ENCODE data around the gene PEX3.

The PEX3 gene

GRCh38 chr6:143432588-143432987, 18.0 kb upstream of the PEX3 start:
- Histone ChIP-seq H3K9ac (ENCODE audit: low read length) (no peak overlapping the region), H3K27me3 (replicated peaks; ENCODE audit: insufficient read depth, low read length) (no peaks in the 10 kb centered on the region), H3K9me2 (replicated peaks; ENCODE audit: insufficient read depth, low read length) (no peaks in the 10 kb centered on the region), H2AFZ (ENCODE audit: low read length) (no peak overlapping the region), H3K27ac (ENCODE audit: low read length) (no peak overlapping the region), H3K79me2 (ENCODE audit: low read length) (no peaks in the 10 kb centered on the region), H3K9me3 (replicated peaks; ENCODE audit: insufficient read depth, low read length) (no peaks in the 10 kb centered on the region), H3K36me3 (replicated peaks; ENCODE audit: insufficient read depth, low read length) (no peaks in the 10 kb centered on the region), H3F3A (ENCODE audit: insufficient read depth, low read length) (no peaks in the 10 kb centered on the region), H4K20me1 (ENCODE audit: insufficient read depth, low read length) (no peaks in the 10 kb centered on the region), H3K4me3 (ENCODE audit: low read length) (no peak overlapping the region), H3K4me2 (ENCODE audit: low read depth, low read length) (no peak overlapping the region), H3K4me1 (ENCODE audit: low read length) (no peaks in the 10 kb centered on the region)
- DNase-seq, result no peak
- no peak for TF ChIP-seq EZH2phosphoT487 (IDR thresholded peaks at IDR 0.05; ENCODE audit: low read length)
- no peak for TF ChIP-seq EZH2 (optimal IDR thresholded peaks at IDR 0.05; ENCODE audit: low read depth, low read length)
- TF ChIP-seq CTCF (IDR thresholded peaks at IDR 0.05; ENCODE audit: low read length), result no peak

- no peaks in the 10 kb centered on the region for H4K20me1 ChIP-seq (ENCODE audit: insufficient read depth, low read length)
- H2AFZ ChIP-seq (ENCODE audit: low read length), result no peak overlapping the region
- no peaks in the 10 kb centered on the region for H3K9me2 ChIP-seq (replicated peaks; ENCODE audit: insufficient read depth, low read length)
- no peak overlapping the region for H3K9ac ChIP-seq (ENCODE audit: low read length)
- no peak overlapping the region for H3K4me2 ChIP-seq (ENCODE audit: low read depth, low read length)
- no peaks in the 10 kb centered on the region for H3K27me3 ChIP-seq (replicated peaks; ENCODE audit: insufficient read depth, low read length)
- H3K79me2 ChIP-seq (ENCODE audit: low read length), result no peaks in the 10 kb centered on the region
- H3K36me3 ChIP-seq (replicated peaks; ENCODE audit: insufficient read depth, low read length), result no peaks in the 10 kb centered on the region
- no peak for DNase-seq
- no peak overlapping the region for H3K4me3 ChIP-seq (ENCODE audit: low read length)
- H3K9me3 ChIP-seq (replicated peaks; ENCODE audit: insufficient read depth, low read length), result no peaks in the 10 kb centered on the region
- H3K4me1 ChIP-seq (ENCODE audit: low read length), result no peaks in the 10 kb centered on the region
- TF ChIP-seq EZH2 (optimal IDR thresholded peaks at IDR 0.05; ENCODE audit: low read depth, low read length) (no peak), EZH2phosphoT487 (IDR thresholded peaks at IDR 0.05; ENCODE audit: low read length) (no peak), CTCF (IDR thresholded peaks at IDR 0.05; ENCODE audit: low read length) (no peak)
- H3K27ac ChIP-seq (ENCODE audit: low read length), result no peak overlapping the region
- no peaks in the 10 kb centered on the region for H3F3A ChIP-seq (ENCODE audit: insufficient read depth, low read length)
These were observed 9.6 kb upstream of the PEX3 start for GRCh38 chr6:143441010-143441409.

- H4K20me1 ChIP-seq (ENCODE audit: insufficient read depth, low read length), result no peaks in the 10 kb centered on the region
- H3K4me2 ChIP-seq (ENCODE audit: low read depth, low read length), result no peak overlapping the region
- no peaks in the 10 kb centered on the region for H3K9me3 ChIP-seq (replicated peaks; ENCODE audit: insufficient read depth, low read length)
- no peaks in the 10 kb centered on the region for H3K27me3 ChIP-seq (replicated peaks; ENCODE audit: insufficient read depth, low read length)
- no peak for DNase-seq
- no peak for TF ChIP-seq CTCF (IDR thresholded peaks at IDR 0.05; ENCODE audit: low read length)
- no peak for TF ChIP-seq EZH2 (optimal IDR thresholded peaks at IDR 0.05; ENCODE audit: low read depth, low read length)
- TF ChIP-seq EZH2phosphoT487 (IDR thresholded peaks at IDR 0.05; ENCODE audit: low read length), result no peak
- H3F3A ChIP-seq (ENCODE audit: insufficient read depth, low read length), result no peaks in the 10 kb centered on the region
- H2AFZ ChIP-seq (ENCODE audit: low read length), result no peak overlapping the region
- H3K27ac ChIP-seq (ENCODE audit: low read length), result no peak overlapping the region
- no peaks in the 10 kb centered on the region for H3K36me3 ChIP-seq (replicated peaks; ENCODE audit: insufficient read depth, low read length)
- no peak overlapping the region for H3K4me3 ChIP-seq (ENCODE audit: low read length)
- no peak overlapping the region for H3K9ac ChIP-seq (ENCODE audit: low read length)
- H3K9me2 ChIP-seq (replicated peaks; ENCODE audit: insufficient read depth, low read length), result no peaks in the 10 kb centered on the region
- H3K4me1 ChIP-seq (ENCODE audit: low read length), result no peaks in the 10 kb centered on the region
- H3K79me2 ChIP-seq (ENCODE audit: low read length), result no peaks in the 10 kb centered on the region; the same call in 1 of the 2 replicates
These were observed 8.7 kb upstream of the PEX3 start for GRCh38 chr6:143441680-143442545.

Data from MM.1S (cell line).